GM10266 (cell line): Measurements from ENCODE around the gene PIGZ.

Source experiments
- DNase-seq: peaks from one replicate; pipeline ENCODE4 v3.0.0; 2012; ENCODE audit errors: extremely low spot score
- CTCF ChIP-seq: IDR thresholded peaks from 2 replicates; pipeline ENCODE4 v1.5.1; 2012; ENCODE audit warnings: mild to moderate bottlenecking, low read depth; ENCODE audit not compliant: control insufficient read depth, insufficient read depth; ENCODE audit errors: missing control alignments

The PIGZ gene

DNA sequence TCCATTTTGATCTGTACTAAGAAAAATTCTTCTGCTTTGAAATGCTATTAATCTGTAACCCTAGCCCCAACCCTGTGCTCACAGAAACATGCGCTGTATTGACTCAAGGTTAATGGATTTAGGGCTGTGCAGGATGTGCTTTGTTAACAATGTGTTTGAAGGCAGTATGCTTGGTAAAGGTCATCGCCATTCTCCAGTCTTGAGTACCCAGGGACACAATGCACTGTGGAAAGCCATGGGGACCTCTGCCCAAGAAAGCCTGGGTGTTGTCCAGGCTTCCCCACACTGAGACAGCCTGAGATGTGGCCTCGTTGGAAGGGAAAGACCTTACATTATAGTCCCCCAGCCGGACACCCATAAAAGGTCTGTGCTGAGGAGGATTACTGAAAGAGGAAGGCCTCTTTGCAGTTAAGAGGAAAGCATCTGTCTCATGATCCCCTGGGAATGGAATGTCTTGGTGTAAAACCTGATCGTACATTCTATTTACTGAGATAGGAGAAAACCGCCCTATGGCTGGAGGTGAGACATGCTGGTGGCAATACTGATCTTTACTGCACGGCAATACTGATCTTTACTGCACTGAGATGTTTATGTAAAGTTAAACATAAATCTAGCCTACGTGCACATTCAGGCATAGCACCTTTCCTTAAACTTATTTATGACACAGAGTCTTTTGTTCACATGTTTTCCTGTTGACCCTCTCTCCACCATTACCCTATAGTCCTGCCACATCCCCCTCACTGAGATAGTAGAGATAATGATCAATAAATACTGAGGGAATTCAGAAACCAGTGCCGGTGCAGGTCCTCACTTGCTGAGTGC, 6.3 kb downstream of the PIGZ start:
- TF ChIP-seq CTCF = no peak

GRCh38 chr3:196954832-196955231, 13.8 kb downstream of the PIGZ start:
- no peak for DNase-seq
- TF ChIP-seq CTCF = no peak

More for the DNA sequence above, 6.3 kb downstream of the PIGZ start:
- no peak for DNase-seq

DNA sequence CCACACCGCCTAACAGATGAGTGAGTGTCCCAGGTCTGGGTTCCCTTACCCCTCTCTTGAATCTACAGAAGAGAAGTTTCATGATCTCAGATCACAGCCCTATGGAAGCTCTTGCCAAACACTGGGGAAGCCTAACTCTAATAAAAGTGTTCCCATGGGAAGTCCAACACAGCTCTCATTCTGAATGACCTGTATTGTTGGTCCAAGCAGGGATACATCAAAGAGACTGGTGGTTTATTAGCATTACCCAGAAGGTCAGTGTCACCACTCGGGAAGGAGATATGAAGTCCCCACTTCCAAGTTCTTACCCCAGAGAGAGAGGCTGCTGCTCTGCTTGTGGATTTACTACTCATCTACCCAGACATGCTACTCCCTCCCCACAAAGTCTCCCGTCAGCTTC, 17.3 kb downstream of the PIGZ start:
- no peak for TF ChIP-seq CTCF
- DNase-seq = no peak

DNA sequence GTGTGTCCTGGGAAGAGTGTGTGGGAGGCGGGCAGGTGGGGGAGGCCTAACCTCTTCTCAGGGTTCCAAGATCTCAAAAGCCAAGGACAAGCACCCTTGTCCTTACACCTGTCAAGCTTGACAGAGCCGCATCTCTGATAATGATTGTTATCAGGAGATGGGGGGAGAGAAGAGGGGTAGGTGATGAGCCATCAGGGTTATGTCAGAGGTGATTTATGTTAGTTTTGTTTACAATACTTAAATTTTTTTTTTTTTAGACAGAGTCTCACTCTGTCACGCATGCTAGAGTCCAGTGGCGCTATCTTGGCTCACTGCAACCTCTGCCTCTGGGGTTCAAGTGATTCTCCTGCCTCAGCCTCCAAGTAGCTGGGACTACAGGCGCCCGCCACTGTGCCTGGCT, 18.9 kb downstream of the PIGZ start:
- no peak for DNase-seq
- TF ChIP-seq CTCF = no peak

DNA sequence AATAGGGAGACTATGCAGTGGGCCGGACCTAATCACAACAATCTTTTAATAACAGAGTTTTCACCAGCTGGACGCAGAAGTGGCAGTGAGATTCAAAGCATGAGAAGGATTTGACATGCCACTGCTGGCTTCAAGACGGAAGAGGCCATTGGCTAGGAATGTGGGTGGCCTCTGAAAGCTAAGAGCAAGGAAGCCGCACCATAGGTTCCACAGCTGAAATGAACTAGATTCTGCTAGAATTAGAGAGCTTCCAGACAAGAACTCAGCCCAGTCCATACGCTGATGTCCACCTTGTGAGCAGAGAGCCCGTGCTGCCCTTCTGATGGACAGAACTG, 19.4 kb downstream of the PIGZ start:
- no peak for DNase-seq
- TF ChIP-seq CTCF = no peak

DNA sequence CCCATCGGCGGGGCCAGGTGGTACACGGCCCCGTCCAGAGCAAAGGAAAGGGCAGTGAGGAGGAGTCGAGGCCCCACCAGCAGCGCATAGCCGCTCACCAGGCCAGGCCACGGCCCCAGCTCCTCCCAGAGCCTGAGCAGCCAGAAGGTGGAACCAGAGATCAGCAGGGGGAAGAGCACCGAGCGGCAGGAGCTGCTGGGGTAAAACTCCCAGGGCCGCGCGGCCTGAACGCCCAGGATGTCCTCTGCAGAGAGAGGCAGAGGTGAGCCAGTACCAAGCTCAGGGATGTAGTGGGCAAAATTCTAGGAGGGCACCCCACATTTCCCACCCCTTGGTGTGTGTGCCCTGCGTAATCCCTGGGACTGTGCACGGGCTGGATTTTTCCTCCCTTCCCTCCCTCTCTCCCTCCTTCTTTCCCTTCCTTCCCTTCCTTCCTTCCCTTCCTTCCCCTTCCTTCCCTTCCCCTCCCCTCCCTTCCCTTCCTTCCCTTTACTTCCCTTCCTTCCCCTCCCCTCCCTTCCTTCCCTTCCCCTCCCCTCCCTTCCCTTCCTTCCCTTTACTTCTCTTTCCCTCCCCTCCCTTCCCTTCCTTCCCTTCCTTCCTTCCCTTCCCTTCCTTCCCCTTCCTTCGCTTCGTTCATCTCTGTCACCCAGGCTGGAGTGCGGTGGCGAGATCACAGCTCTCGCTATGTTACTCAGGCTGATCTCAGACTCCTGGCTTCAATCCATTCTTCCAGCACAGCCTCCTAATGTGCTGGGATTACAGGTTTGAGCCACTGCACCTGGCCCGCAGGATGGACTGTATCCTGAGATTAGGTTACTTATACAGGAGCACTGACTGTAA, 20.0 kb downstream of the PIGZ start:
- TF ChIP-seq CTCF = peak; percentile 31
- no peak for DNase-seq

- no peak for DNase-seq
- TF ChIP-seq CTCF = no peak
Measured at GRCh38 chr3:196947860-196948441, 20.7 kb downstream of the PIGZ start.
